HUES64 (cell line): Measurements from ENCODE around the gene DOK5.

ENCODE experiments used
- H3K27ac ChIP-seq: 2 replicates; pipeline ENCODE4 v1.7.0; 2013; ENCODE audit warnings: low read depth, low read length, inconsistent platforms
- H3K27me3 ChIP-seq: 2 replicates; pipeline ENCODE4 v1.6.1; 2013; ENCODE audit warnings: mild to moderate bottlenecking, low read length; ENCODE audit not compliant: insufficient read depth
- H3K36me3 ChIP-seq: 2 replicates; pipeline ENCODE4 v1.6.1; 2013; ENCODE audit warnings: mild to moderate bottlenecking, low read length; ENCODE audit not compliant: insufficient read depth
- H3K4me1 ChIP-seq: 2 replicates; pipeline ENCODE4 v1.6.1; 2013; ENCODE audit warnings: mild to moderate bottlenecking, low read length, moderate library complexity; ENCODE audit not compliant: insufficient read depth
- H3K4me3 ChIP-seq: 2 replicates; pipeline ENCODE4 v1.5.1; 2013; ENCODE audit warnings: mild to moderate bottlenecking, low read length, moderate library complexity
- H3K9ac ChIP-seq: 2 replicates; pipeline ENCODE4 v1.6.1; 2013; ENCODE audit warnings: mild to moderate bottlenecking, low read depth, low read length
- H3K9me3 ChIP-seq: 2 replicates; pipeline ENCODE4 v1.6.1; 2013; ENCODE audit warnings: low read depth, low read length; ENCODE audit not compliant: insufficient read depth
- WGBS: fragments of 150-250, 120-280 bp; methylation state at CpG from one replicate; pipeline ENCODE4 v1.1.7; 2013; ENCODE audit warnings: missing lambda C conversion rate; 5-methylcytosine and 5-hydroxymethylcytosine counted together

Gene DOK5

GRCh38 chr20:54590856-54591255, 115.5 kb downstream of the DOK5 start:
- Histone ChIP-seq H3K4me3 (no peak overlapping the region), H3K27me3 (no peaks in the 10 kb centered on the region), H3K36me3 (no peaks in the 10 kb centered on the region), H3K4me1 (no peaks in the 10 kb centered on the region), H3K9me3 (no peaks in the 10 kb centered on the region), H3K27ac (no peak overlapping the region), H3K9ac (no peak overlapping the region)

DNA sequence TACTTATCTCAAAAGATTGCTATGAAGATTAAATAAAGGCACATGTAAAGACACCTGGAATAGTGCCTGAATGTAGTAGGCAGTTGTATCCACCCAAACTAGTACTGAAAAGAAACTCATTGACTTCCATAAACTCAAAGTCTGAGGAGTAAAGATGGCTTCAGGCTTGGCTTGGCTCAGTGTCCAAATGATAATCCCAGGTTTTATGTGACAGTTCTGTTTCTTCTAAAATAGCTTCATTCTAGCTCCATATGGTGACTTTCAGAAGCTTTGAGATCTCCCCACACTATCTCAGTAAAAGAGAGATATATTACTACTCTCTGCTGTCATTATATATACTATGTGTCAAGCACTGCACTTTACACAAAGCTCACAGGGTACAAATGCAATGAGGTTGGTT, 121.3 kb downstream of the DOK5 start:
- Histone ChIP-seq H3K9me3 (no peaks in the 10 kb centered on the region), H3K4me3 (no peak overlapping the region), H3K4me1 (no peaks in the 10 kb centered on the region), H3K27me3 (no peaks in the 10 kb centered on the region), H3K27ac (no peak overlapping the region), H3K36me3 (no peaks in the 10 kb centered on the region), H3K9ac (no peak overlapping the region)

GRCh38 chr20:54598352-54598751, 123.0 kb downstream of the DOK5 start:
- Histone ChIP-seq H3K9me3 (no peaks in the 10 kb centered on the region), H3K27me3 (no peaks in the 10 kb centered on the region), H3K36me3 (no peaks in the 10 kb centered on the region), H3K9ac (no peak overlapping the region), H3K4me3 (no peak overlapping the region), H3K27ac (no peak overlapping the region), H3K4me1 (no peaks in the 10 kb centered on the region)
- 96% methylated on average over 5 of the region's 5 CpGs for WGBS

- no peaks in the 10 kb centered on the region for H3K9me3 ChIP-seq
- H3K27me3 ChIP-seq, result no peaks in the 10 kb centered on the region
- H3K4me3 ChIP-seq, result no peak overlapping the region
- H3K27ac ChIP-seq, result no peak overlapping the region
- no peak overlapping the region for H3K9ac ChIP-seq
- H3K36me3 ChIP-seq, result no peaks in the 10 kb centered on the region
- no peaks in the 10 kb centered on the region for H3K4me1 ChIP-seq
- 93% methylated on average over 3 of the region's 3 CpGs for WGBS
These were observed 125.2 kb downstream of the DOK5 start for GRCh38 chr20:54600634-54601033.

DNA sequence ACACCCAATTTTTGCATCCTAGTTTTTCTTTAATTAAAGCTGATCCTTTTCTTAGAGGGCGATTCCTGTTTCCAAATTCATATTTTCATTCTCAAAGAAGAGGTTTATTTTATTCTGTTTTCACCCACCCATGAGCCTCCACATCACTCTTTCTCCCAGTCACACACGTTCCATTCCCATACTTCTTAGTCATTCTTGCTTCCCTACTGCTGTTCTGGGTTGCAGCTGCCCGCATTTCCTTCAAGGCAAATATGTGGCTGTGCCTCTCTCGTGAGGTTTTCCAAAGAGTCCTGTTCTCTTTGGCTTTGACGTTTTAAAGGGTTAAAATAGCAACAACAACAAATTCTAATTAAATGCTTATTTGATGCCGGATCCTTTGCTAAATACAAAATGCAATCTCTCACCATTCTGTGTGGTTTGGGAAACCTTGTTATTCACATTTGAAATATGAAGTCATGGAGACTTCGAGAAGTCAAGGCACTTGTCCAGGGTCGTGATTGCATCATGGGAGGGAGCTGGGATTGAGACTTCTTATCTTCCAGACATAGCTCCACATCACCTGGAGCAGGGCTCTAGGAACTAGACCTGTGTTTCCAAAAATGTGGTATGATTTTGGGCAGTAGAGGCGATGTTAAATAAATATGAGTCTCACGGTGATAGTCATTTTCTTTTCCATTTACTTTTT, 126.6 kb downstream of the DOK5 start:
- H3K9me3 ChIP-seq, result no peaks in the 10 kb centered on the region
- H3K9ac ChIP-seq, result no peak overlapping the region
- no peak overlapping the region for H3K4me3 ChIP-seq
- no peak overlapping the region for H3K27ac ChIP-seq
- H3K36me3 ChIP-seq, result no peaks in the 10 kb centered on the region
- no peaks in the 10 kb centered on the region for H3K4me1 ChIP-seq
- no peaks in the 10 kb centered on the region for H3K27me3 ChIP-seq
- WGBS, result 92% methylated on average over 9 of the region's 10 CpGs

- H3K9ac ChIP-seq, result no peak overlapping the region
- H3K27ac ChIP-seq, result no peak overlapping the region
- H3K27me3 ChIP-seq, result no peaks in the 10 kb centered on the region
- no peaks in the 10 kb centered on the region for H3K36me3 ChIP-seq
- no peak overlapping the region for H3K4me3 ChIP-seq
- 91% methylated on average over 3 of the region's 3 CpGs for WGBS
- H3K9me3 ChIP-seq, result no peaks in the 10 kb centered on the region
- no peaks in the 10 kb centered on the region for H3K4me1 ChIP-seq
These were observed 129.9 kb downstream of the DOK5 start for GRCh38 chr20:54605319-54605718.

- 97% methylated on average over 3 of the region's 3 CpGs for WGBS
- Histone ChIP-seq H3K36me3 (no peaks in the 10 kb centered on the region), H3K27me3 (no peaks in the 10 kb centered on the region), H3K9me3 (no peaks in the 10 kb centered on the region), H3K4me1 (no peaks in the 10 kb centered on the region), H3K27ac (no peak overlapping the region), H3K9ac (no peak overlapping the region), H3K4me3 (no peak overlapping the region)
These were observed 131.0 kb downstream of the DOK5 start for GRCh38 chr20:54606380-54606779.

DNA sequence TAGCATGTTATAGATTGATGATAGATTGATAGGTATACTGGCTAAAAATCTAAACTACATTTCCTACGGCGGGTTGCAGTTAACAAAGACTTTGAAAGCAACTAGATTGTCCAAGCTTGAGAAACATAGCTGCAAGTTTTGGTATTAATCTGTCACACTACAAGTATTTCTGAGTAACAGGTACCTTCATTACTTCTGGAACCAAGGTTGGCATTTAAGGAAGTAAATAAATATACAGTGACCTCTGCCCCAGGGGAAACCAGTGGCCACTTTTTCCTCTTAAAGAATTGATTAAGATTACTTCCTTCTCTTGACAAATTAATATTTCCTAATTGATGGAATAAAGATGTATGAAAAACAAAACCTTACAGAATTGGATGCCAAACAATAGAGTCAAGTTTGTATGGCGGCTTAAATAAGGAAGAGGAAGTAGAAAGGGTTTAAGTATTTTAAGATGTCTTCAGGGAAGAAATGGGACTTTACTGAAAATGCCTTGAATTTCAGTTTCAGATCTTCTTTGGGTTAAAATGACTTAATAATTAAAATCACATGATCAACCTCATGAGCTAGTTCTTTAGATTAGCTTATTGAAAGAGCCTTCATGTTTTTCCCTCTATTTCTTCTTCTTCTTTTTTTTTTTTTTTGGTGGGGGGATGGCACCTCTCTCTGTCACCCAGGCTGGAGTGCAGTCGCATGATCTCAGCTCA, 132.8 kb downstream of the DOK5 start:
- WGBS, result 92% methylated on average over 1 of the region's 4 CpGs
- Histone ChIP-seq H3K9ac (no peak overlapping the region), H3K27ac (no peak overlapping the region), H3K27me3 (no peaks in the 10 kb centered on the region), H3K4me3 (no peak overlapping the region), H3K36me3 (no peaks in the 10 kb centered on the region), H3K9me3 (no peaks in the 10 kb centered on the region), H3K4me1 (no peaks in the 10 kb centered on the region)

- no peak overlapping the region for H3K27ac ChIP-seq
- no peaks in the 10 kb centered on the region for H3K9me3 ChIP-seq
- H3K36me3 ChIP-seq, result no peaks in the 10 kb centered on the region
- H3K4me3 ChIP-seq, result no peak overlapping the region
- H3K9ac ChIP-seq, result no peak overlapping the region
- WGBS, result 88% methylated on average over 5 of the region's 5 CpGs
- H3K4me1 ChIP-seq, result no peaks in the 10 kb centered on the region
- H3K27me3 ChIP-seq, result no peaks in the 10 kb centered on the region
These were observed 133.6 kb downstream of the DOK5 start for GRCh38 chr20:54608943-54609342.

GRCh38 chr20:54611708-54612412, 136.5 kb downstream of the DOK5 start:
- Histone ChIP-seq H3K4me3 (no peak overlapping the region), H3K9me3 (no peaks in the 10 kb centered on the region), H3K9ac (no peak overlapping the region), H3K36me3 (no peaks in the 10 kb centered on the region), H3K27me3 (no peaks in the 10 kb centered on the region), H3K4me1 (no peaks in the 10 kb centered on the region), H3K27ac (no peak overlapping the region)
- 94% methylated on average over 10 of the region's 10 CpGs for WGBS

GRCh38 chr20:54618412-54618811, 143.0 kb downstream of the DOK5 start:
- no peaks in the 10 kb centered on the region for H3K9me3 ChIP-seq
- H3K36me3 ChIP-seq, result no peaks in the 10 kb centered on the region
- WGBS, result 94% methylated on average over 6 of the region's 6 CpGs
- H3K4me3 ChIP-seq, result no peak overlapping the region
- H3K4me1 ChIP-seq, result no peaks in the 10 kb centered on the region
- H3K27ac ChIP-seq, result no peak overlapping the region
- no peaks in the 10 kb centered on the region for H3K27me3 ChIP-seq
- no peak overlapping the region for H3K9ac ChIP-seq
